Gastroesophageal sphincter (tissue), 4 donors: ENCODE results near the gene GRHL3. TPM values are rescaled to one million over a fixed set of nuclear protein-coding genes. Genes with fewer than 3 reads are reported as not detected.

Experiments used
- ATAC-seq: fragments of 150-250 bp; one replicate; pipeline ENCODE4 v1.9.1; 2016; ENCODE audit warnings: mild to moderate bottlenecking, moderate library complexity
- H3K27ac ChIP-seq, 4 donors: fragments of 200-600 bp; sonication (generic) in 3 of 4; 1 replicate in 3 of 4; 2 replicates in 1 of 4; pipeline ENCODE4 v1.5.1; 2016 to 2019
- H3K27me3 ChIP-seq: fragments of 200-600 bp; sonication (generic); one replicate; pipeline ENCODE4 v1.5.1; 2019
- H3K36me3 ChIP-seq, 2 donors: fragments of 200-600 bp; sonication (generic); one replicate each; pipeline ENCODE4 v1.5.1; 2019; ENCODE audit warnings: control low read depth in 1 of 2
- H3K4me1 ChIP-seq, 3 donors: fragments of 200-600 bp; sonication (generic); 1 replicate in 2 of 3; 2 replicates in 1 of 3; pipeline ENCODE4 v1.5.1; 2016 to 2019; ENCODE audit warnings: control low read depth in 2 of 3
- H3K4me3 ChIP-seq, 2 donors: fragments of 200-600 bp; sonication (generic); one replicate each; pipeline ENCODE4 v1.5.1; 2019; ENCODE audit warnings: mild to moderate bottlenecking in 1 of 2, moderate library complexity in 1 of 2
- H3K9me3 ChIP-seq, 3 donors: fragments of 200-600 bp; sonication (generic); one replicate each; pipeline ENCODE4 v1.5.1; 2017 to 2019; ENCODE audit warnings: control low read depth in 2 of 3
- CTCF ChIP-seq, 4 experiments: fragments of 200-600 bp in 2 of 4; fragments of 450-650 bp in 2 of 4; sonication (generic) in 1 of 4; IDR thresholded peaks; one replicate each; pipeline ENCODE4 v1.5.1; 2017 to 2019; ENCODE audit warnings: antibody characterized with exemption in 4 of 4, mild to moderate bottlenecking in 2 of 4, moderate library complexity in 2 of 4
- EP300 ChIP-seq: sonication (generic); formaldehyde crosslinking; IDR thresholded peaks from one replicate; pipeline ENCODE4 v1.6.1; 2017; ENCODE audit warnings: antibody characterized with exemption, mild to moderate bottlenecking
- POLR2A ChIP-seq, 2 donors: fragments of 450-650 bp; IDR thresholded peaks; one replicate each; pipeline ENCODE4 v1.6.1; 2017; ENCODE audit warnings: antibody characterized with exemption in 2 of 2, mild to moderate bottlenecking in 2 of 2, moderate library complexity in 1 of 2
- POLR2AphosphoS5 ChIP-seq: sonication (generic); formaldehyde crosslinking; IDR thresholded peaks from one replicate; pipeline ENCODE4 v1.6.1; 2017; ENCODE audit warnings: antibody characterized with exemption
- WGBS, 2 donors: methylation state at CpG; one replicate each; pipeline ENCODE4 v1.1.5; 2018; ENCODE audit warnings: low coverage in 1 of 2; 5-methylcytosine and 5-hydroxymethylcytosine counted together
- total RNA-seq, 4 donors: library from RNA; depleted of rRNA; stranded (reverse); fragments of >200 nt; gene quantifications; one replicate each; pipeline ENCODE4 v1.1.0, GENCODE V29; 2016

Gene GRHL3
- total RNA-seq, 4 donors from 2014 or later: 0.13 to 4.9 (median 0.31) TPM; not detected in 1

GRCh38 chr1:24292887-24293286 lies 26.3 kb upstream of the GRHL3 start:
- no peaks in the 10 kb centered on the region for H3K36me3 ChIP-seq
- H3K9me3 ChIP-seq: no peaks in the 10 kb centered on the region
- no peak for ATAC-seq
- no peaks in the 10 kb centered on the region for H3K27me3 ChIP-seq
- WGBS, 2 donors: 76% methylated on average over 5 of the region's 9 CpGs
- no peak overlapping the region for H3K4me3 ChIP-seq
- H3K4me1 ChIP-seq: peaks cover 0 to 33% (median 8%) of the 10 kb centered on the region in 3 donors
- no peak overlapping the region for H3K27ac ChIP-seq
- TF ChIP-seq EP300 (no peak), POLR2AphosphoS5 (no peak), POLR2A (IDR thresholded peaks at IDR 0.05) (no peak), CTCF (IDR thresholded peaks at IDR 0.05) (no peak)

- TF ChIP-seq CTCF (IDR thresholded peaks at IDR 0.05) (no peak), POLR2AphosphoS5 (no peak), POLR2A (IDR thresholded peaks at IDR 0.05) (no peak), EP300 (no peak)
- no peaks in the 10 kb centered on the region for H3K36me3 ChIP-seq
- H3K27me3 ChIP-seq: peaks cover 3% of the 10 kb centered on the region
- 81 to 86% methylated on average over 8 to 12 of the region's 16 CpGs for WGBS, 2 donors
- peaks cover 0 to 33% (median 8%) of the 10 kb centered on the region in 3 donors for H3K4me1 ChIP-seq
- H3K9me3 ChIP-seq: no peaks in the 10 kb centered on the region
- ATAC-seq: no peak
- no peak overlapping the region for H3K4me3 ChIP-seq
- peak overlapping the region; percentile 45 to 80 (median 73) for H3K27ac ChIP-seq
Measured at GRCh38 chr1:24293392-24294227, 25.5 kb upstream of the GRHL3 start.

- ATAC-seq: peak; percentile 88
- no peak overlapping the region for H3K4me3 ChIP-seq
- H3K27me3 ChIP-seq: peaks cover 3% of the 10 kb centered on the region
- 76 to 77% methylated on average over 8 to 9 of the region's 9 CpGs for WGBS, 2 donors
- H3K4me1 ChIP-seq: peaks cover 0 to 30% (median 8%) of the 10 kb centered on the region in 3 donors
- peak overlapping the region; percentile 45 to 80 (median 73) for H3K27ac ChIP-seq
- H3K9me3 ChIP-seq: no peaks in the 10 kb centered on the region
- H3K36me3 ChIP-seq: no peaks in the 10 kb centered on the region
- no peak for TF ChIP-seq CTCF (IDR thresholded peaks at IDR 0.05)
- TF ChIP-seq POLR2AphosphoS5: peak; percentile 83
- TF ChIP-seq EP300: no peak
- no peak for TF ChIP-seq POLR2A (IDR thresholded peaks at IDR 0.05)
Measured at GRCh38 chr1:24294228-24294672, 24.9 kb upstream of the GRHL3 start.

- peak; percentile 94 for ATAC-seq
- WGBS, 2 donors: 40 to 42% methylated on average over 7 of the region's 9 CpGs
- Histone ChIP-seq H3K4me1 (peaks cover 0 to 24% (median 8%) of the 10 kb centered on the region in 3 donors), H3K27me3 (peaks cover 7% of the 10 kb centered on the region), H3K9me3 (no peaks in the 10 kb centered on the region), H3K27ac (peak overlapping the region in 3 of 4 donors; percentile 72 to 80 (median 74)), H3K36me3 (no peaks in the 10 kb centered on the region), H3K4me3 (no peak overlapping the region)
- TF ChIP-seq POLR2A (IDR thresholded peaks at IDR 0.05) (no peak), POLR2AphosphoS5 (peak; percentile 77), EP300 (no peak), CTCF (IDR thresholded peaks at IDR 0.05) (peak in 1 of 4 experiments; percentile 29)
Measured at GRCh38 chr1:24294716-24295371, 24.3 kb upstream of the GRHL3 start.
